Measurements from ENCODE around the gene AFF2.

The AFF2 gene

DNA sequence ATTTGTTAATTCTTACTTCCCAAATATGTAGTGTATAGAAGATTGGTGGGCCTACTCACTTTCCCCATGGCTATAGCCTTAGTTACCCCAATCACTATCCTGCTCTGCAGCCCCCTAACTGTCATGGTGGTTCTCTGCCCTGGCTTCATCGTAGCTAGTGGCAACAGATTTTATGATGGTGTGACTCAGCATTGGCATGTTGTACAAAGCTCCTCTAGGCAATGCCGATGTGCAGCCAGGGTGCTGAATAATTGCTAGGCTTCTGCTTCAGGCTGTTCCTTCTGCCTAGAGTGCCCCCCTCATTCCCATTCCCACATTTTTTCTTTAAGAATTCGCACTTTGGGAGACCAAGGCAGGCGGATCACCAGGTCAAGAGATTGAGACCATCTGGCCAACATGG lies 35.2 kb downstream of the AFF2 start:
- no peak for DNase-seq (ENCODE audit: extremely low read depth in 1 of 2, low read depth in 1 of 2)

DNA sequence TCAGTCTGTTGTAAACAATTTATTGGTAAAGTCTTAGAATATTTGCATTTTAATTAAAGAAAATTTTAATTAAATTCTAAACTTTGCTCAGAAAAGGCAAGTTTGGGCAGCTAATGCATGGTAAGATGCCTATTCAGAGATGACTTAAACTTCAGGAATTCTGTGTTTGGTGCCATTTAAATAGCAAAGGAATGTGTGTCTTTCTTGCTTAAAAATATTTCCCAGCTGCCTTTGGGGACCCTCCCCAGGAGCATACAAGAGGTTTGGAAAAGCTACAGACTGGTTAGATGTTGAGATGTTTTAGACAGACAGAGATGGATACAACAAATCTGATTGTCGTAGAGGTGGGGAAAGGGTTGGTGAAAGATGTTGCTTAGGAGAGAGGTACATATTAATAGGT lies 36.5 kb downstream of the AFF2 start:
- no peak for DNase-seq (ENCODE audit: extremely low read depth in 1 of 2, low read depth in 1 of 2)

DNA sequence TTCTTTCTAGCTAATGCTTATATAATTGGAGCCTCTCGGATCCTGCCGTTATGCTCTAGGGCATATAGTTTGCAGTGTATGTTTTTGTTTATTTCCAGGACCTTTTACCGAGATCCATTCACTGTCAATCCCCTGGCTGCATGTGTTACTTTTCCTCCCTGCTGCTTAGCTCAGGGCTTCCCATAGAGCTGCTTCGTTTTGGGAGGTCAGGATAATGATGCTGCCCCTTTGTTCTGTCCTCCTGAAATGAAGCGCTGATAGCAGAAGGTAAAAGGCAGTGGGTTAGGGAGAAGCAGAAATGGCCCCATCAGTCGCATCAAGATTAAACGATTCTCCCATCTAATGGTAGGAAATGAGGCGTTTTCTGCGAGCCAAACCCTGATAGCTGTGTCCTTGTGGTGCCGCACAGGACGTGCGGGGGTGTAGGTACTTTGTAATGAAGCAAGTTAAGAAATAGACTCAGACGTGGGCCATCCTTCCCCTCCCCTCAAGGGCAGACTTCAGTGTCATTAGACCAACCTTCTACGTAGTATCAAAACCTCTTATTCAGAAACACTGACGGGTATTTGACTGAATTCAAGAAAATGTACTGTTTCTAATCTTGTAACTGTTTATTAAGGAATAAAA lies 37.3 kb downstream of the AFF2 start:
- no peak for DNase-seq (ENCODE audit: extremely low read depth in 1 of 2, low read depth in 1 of 2)

DNA sequence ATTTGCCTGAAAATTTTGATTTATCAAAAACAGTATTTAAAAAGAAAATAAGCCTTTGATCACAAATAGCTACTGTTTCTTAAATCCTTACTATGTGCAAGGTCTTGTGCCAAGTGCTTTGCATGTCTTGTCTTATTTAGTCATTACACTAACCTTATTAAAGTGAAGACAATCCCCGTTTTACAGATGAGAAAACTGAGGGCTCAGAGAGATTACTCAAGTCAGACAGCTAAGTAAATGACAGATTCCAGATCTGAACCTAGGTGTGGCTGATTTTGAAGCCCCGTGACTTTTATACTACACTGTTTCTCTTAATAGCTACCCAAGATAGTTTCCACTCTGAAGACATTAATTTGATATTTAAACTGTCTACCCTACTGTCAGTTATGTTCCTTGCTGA lies 38.2 kb downstream of the AFF2 start:
- DNase-seq (ENCODE audit: extremely low read depth in 1 of 2, low read depth in 1 of 2), result no peak

DNA sequence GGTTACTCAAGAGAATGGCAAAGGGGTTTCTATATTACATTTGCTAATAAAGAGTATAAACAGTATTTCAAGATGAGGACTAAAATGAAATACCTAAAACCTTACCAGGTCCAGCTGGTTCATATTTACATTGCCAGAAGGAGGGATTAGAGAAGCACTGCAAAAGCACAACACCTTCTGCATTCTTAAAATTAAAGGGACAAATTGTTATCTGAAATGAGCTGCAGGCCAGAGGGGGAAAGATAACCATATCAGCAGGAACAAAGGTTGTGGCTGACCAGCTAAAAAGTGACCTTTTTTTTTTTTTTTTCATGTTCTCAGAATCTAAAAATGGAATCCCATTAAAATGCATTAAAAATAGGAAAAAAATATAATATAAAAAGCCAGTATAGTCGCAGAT lies 39.7 kb downstream of the AFF2 start:
- no peak for DNase-seq (ENCODE audit: extremely low read depth in 1 of 2, low read depth in 1 of 2)

DNA sequence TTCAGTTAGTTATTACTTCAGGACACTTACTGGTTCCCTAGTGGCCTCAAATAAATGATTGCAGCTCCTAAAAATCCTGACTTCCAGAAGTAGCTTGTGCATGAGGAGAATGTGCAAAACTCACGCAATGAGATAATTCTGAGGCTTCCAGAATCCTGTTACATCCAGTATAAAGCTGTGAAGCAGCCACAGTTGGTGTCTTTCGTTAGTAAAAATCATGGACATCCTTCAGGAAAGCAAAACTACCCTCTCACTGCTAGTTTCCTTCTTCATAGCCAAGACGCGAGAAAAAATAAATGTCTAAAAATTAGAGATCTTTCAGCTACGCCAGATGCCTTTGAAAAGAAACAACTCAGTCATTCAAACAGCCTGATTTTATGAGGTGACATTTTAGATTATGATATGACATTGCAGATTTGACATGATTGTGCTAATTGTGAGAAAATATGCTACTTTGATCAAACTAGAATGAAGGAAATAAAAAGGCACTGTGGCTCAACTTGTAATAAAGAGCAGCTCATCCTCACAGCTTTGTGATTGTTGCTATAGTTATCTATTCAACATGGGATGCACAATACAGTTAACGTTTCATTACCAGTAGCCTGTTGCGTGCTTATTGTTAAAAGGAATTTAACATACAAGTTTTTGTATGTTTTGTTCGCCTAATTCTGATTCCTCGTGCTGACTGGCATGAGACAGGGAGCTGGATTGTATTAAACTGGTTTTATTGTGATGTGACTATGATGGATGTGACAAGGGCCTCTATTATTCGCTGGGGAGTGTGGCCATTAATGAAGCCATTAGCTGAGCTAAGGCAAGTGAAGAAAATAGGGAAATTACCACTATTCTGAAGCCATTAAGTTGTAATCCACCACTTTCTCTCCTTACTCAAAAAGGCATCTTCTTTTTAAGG lies 40.5 kb downstream of the AFF2 start:
- no peak for DNase-seq (ENCODE audit: extremely low read depth in 1 of 2, low read depth in 1 of 2)

DNA sequence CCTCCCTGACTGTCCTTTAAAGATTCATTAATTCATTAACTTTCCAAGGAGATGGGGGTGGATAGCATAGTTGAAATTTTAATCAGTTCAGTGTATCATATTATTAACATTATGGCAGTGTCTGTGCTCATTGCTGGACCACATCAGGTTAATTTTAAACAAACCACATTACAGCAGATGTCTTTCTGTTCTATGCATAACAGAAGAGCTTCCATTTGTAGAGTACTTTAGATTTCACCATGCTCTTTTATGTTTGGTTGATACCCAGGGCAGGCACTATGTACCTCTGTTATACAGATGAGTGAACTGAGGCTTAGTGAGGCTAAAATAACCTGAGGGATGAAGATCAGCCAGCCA lies 41.1 kb downstream of the AFF2 start:
- no peak for DNase-seq (ENCODE audit: extremely low read depth in 1 of 2, low read depth in 1 of 2)

DNA sequence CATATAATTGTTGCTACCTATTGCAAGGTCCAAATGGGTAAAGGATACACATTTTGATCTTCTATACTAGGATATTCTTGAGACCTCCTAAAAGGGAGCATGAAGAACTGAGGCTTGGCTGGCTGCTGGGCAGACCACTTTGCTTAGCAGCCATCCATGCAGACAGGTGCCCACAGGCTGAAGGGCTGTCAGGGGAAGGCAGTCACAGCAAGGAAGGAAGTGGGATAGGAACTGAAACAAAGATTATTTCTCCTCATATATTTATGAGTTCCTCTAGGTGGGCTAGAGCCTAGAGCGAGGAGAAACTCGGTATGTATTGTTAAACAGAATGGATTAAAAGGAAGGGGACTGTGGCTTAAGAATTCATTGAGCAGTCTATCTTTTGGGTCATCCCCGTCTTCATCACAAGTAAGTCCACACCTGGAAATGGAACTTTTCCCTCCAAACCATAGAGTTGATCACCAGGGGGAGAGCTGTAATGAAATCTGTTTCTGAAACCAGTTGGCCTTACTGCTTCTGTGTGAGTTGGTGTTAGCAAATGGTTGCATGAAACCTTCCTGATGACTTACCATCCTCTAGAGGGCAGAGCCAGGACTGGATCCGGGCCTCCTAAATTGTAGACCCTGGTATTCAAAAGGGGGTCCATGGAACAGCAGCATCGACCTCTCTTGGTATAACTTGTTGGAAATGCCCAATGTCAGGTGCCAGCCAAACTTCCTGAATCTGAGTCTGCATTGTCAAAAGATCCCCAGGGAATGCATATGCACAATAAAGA lies 42.3 kb downstream of the AFF2 start:
- DNase-seq (ENCODE audit: extremely low read depth in 1 of 2, low read depth in 1 of 2), result no peak

DNA sequence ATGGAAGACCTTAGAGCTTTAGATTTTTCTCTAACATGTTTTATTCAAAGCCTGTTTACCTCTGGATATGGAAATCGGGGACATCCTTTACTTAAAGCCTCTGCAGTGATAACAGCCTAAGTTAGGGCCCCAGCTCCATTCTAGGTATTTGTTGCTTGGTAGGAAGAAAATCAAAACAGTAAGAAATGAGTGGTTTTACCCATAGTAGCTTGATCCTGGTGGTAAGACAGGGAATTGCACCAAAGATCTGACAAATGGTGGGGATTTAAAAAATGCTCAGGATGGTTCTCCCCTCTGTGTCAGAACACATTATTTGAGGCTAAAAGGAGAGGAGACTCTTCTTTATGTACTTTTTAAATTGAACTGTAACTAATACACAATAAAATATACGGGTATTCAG lies 52.4 kb downstream of the AFF2 start:
- no peak for DNase-seq (ENCODE audit: extremely low read depth in 1 of 2, low read depth in 1 of 2)

DNA sequence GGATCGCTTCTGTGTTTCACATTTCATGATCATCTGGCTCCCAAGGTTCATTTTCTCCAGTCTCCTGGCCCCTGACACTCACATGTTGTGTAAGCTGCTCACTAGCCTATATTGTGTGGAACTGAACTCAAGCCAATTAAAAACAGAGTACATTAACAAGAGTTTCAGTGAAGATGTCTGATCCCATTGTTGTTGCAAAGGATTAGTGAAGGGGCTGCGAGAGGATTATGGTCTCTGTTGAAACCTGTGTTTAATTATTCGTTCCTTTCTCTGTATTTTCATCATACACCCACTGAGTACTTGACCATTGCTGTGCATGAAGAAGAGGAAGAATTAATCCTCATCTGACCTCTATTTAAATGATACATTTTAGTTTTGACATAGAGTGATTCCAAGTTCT lies 54.7 kb downstream of the AFF2 start:
- DNase-seq (ENCODE audit: extremely low read depth in 1 of 2, low read depth in 1 of 2), result no peak

DNA sequence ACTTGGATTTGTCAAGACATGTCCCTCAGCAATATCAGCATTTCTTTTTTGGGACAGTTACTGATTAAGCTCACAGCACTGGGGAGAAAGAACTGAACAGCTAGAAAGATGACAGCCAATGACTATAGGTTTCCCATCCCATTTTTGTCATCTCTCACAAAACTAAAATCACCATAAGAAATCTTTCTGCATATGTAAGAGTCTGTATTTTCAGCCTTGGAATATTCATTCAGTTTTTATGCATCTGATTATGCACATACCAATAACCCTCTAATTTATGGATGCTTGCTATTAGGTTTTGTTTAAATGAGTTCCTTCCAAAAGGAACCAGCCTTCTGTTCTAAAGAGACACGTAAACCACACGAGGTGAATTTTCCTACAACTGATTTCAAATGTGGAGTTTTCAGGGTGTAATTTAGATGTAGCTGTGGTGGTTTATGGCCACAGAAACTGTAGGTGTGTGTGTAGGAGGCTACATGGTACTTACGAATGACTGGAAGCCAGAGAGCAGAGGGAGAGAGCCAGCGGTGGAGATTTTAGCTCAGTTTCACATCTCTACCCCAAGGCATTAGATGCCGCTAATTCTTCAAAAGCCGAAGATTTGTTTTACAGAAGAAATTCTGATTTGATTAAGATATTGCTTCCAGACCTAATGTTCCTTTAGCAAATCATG lies 55.3 kb downstream of the AFF2 start:
- DNase-seq (ENCODE audit: extremely low read depth in 1 of 2, low read depth in 1 of 2), result no peak

DNA sequence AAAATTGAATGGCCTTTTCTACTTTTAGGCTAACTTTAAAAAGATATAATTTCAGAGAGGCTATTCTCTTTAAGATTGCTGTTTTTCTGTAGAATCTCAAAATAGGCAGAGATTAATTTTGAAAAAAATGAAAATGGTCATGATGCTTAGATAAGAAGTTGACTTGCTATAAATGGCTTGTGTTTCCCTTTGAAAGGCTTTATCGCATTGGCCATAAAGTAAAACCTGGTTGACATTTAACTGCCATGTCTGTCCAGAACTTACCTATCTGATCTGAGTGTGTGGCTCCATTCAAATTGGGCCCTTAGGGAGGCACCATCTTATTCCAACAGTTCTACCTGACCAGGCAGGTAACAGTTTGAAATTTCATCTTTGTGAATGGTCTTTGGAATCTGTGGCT lies 56.1 kb downstream of the AFF2 start:
- DNase-seq (ENCODE audit: extremely low read depth in 1 of 2, low read depth in 1 of 2), result no peak

DNA sequence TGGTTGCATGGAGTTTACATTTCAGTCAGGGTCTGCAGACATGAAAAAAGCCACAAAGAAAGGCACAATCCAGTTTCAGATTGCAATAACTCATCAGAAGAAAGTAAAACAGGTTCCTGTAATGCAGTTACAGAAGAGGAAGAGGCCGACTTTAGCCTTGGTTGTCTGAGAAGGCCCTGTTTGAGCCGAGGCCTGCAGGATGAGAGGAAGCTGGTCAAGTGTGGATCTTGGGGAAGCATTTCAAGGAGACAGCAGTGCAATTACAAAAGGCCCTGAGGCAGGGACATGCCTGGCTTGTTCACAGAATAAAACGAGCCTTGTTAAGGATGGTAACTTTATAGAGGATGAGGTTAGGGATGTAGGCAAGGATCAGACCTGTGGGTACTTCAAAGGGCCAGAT lies 62.4 kb downstream of the AFF2 start:
- no peak for DNase-seq (ENCODE audit: extremely low read depth in 1 of 2, low read depth in 1 of 2)

DNA sequence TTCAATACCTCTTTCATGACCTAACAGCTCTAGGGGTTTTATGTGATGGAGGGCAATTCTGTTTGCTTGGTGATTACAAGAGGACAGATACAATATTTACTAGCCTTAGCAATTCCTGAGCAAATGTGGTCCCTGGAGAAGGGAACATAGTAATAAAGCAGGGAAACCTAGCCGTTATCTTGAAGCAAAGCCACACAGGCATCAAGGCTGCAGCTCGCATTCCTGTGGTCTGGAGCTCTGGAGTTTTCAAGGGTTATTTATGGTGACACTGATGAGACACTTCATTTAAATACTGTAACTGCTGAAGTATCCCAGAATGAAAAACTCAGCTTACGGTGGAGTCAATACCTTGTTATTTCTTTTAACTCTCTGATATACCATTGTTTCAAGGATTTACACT lies 66.8 kb downstream of the AFF2 start:
- no peak for DNase-seq (ENCODE audit: extremely low read depth in 1 of 2, low read depth in 1 of 2)

DNA sequence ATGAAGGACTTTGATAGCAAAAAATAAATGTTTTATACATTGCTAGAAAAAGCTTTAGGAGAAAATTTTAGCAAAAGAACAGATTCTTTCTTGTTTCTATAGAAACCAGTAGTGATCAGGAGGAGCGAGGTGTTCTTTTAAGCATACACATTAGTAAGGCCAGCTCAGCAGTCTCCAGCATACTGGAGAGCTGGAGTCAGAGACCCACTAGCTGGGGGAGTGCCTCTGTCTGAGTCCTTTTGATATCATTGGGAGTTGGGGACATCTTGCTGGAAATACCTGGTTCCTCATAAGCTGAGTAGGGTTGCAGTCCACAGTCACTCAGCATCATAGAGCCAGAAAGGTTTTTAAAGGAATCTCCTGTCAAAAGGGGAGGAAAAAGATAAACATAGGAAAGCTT lies 67.4 kb downstream of the AFF2 start:
- no peak for DNase-seq (ENCODE audit: extremely low read depth in 1 of 2, low read depth in 1 of 2)

DNA sequence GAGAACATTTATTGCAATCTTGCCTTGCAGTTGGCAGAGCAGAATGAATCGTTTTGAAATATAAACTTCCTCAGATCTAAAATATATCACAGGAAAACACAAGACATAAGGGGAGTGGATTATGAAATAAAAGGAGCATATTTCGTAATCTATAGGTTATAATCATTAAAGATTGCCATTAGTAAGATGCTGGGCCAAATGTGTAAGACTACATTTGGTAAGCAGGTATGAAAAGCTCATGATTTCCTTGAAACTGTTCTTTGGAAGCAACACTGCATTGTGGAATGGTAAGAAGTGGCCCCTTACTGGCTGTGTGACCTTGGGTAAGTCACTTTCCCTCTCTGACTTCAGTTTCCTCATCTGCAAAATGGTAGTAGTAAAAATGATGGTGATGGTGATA lies 68.3 kb downstream of the AFF2 start:
- no peak for DNase-seq (ENCODE audit: extremely low read depth in 1 of 2, low read depth in 1 of 2)

DNA sequence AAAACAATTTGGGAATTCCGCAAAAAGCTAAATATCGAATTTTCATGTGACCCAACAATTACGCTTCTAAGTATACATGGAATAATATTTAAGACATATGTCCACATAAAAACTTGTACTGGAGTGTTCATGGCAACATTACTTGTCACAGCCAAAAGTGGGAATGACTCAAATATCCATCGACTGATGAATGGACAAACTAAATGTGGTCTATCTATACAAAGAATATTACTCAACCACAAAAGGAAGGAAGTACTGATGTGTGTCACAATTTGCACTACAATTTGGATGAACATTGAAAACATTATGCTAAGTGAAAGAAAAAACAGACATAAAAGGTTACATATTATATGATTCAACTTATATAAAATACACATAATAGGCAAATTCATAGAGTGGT lies 71.9 kb downstream of the AFF2 start:
- no peak for DNase-seq (ENCODE audit: extremely low read depth in 1 of 2, low read depth in 1 of 2)

DNA sequence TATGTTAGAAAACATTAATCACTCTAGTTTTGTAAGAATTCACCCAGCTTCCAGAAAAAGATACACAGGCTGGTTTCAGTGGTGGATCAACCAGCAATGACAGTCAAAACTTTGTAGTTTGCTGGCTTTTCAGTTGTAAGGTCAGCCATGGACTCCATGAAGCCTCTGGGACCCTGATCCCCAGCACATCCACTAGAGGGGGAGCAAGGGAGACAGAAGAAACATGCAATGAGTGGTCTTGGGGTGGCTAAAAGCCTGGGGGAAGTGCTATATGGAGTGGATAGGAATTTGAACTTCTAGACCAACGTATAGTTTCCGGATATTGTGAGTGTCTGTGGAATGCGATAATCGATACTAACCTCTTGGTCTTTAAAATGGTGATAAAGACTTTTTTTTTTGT lies 72.7 kb downstream of the AFF2 start:
- no peak for DNase-seq (ENCODE audit: extremely low read depth in 1 of 2, low read depth in 1 of 2)

DNA sequence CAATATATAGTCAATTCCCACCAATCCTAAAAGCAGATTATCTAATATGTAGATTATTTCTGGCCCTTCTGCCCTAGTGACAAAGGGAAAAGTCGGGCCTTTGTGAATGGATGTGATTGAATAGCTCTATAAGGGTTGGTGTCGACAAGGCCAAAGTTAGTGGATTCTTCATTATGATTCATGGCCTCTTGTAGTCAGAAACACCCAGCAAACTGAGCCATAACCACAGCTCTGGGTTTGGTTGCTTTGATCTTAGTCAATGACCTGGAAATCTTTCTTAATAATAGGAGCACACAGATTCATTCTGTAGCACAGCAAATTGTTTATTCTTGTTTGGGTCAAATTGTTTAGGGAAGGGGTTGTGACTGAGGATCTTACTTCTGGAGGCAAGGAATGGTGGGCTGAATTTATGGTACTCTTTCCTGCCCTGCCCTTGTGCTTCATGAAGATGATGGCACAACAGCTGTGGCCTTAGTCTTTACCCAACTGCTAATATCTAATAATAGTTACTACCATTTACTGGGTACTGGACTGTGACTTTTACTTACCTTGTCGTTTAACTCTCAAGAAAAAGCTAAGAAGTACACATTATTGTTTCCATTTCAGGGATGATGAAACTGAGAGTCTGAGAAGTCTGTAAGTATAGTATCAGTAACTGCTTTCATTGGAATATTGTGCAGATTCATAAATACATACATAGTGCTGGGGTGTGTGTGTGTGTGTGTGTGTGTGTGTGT lies 74.0 kb downstream of the AFF2 start:
- DNase-seq (ENCODE audit: extremely low read depth in 1 of 2, low read depth in 1 of 2), result no peak

DNA sequence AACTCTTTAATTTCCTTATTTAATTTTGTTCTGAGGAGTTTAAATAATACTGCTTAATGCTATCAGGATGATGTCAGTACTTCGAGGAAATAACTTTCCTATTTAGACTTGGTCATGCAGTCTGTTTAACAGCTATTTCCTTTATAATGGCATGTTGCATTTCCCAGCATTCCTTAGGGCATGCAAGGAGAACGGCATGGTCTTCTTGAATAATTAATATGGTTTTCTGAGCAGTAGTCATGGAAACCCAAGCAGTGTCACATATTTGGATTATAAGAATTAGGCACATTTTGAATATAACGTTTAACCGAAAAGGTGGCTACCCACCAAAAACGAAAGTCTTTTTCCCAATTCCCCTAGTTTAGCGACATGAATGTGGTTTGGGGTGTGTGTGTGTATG lies 76.0 kb downstream of the AFF2 start:
- no peak for DNase-seq (ENCODE audit: extremely low read depth in 1 of 2, low read depth in 1 of 2)

DNA sequence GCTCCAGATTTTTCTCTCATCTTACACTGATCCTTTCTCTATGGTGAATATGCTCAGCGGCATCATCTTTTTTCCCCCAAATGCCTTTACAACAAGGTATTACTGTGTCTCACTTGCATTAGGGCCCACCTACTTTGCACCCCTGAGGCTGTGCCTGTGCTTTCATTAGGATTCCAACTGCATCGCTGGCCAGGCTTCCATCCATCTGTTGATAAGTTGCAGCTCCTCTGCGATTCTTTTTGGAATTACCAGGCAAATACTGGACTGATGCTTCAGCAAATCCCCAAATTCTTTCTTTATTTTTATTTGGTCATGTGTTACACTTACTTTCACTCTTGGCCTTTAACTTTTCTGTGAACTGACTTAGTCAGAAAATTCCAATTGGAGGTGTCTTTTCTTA lies 77.3 kb downstream of the AFF2 start:
- no peak for DNase-seq (ENCODE audit: extremely low read depth in 1 of 2, low read depth in 1 of 2)

All from activated CD8-positive, alpha-beta memory T cell treated with anti-CD3 and anti-CD28 coated beads for 1 hour (primary cell).